Prostate gland (tissue), 2 donors: ENCODE measurements around the gene PSMB10.

ENCODE experiments used
- CTCF ChIP-seq, 4 experiments: fragments of 200-600 bp in 2 of 4; fragments of 450-650 bp in 2 of 4; sonication (generic) in 2 of 4; IDR thresholded peaks; 1 replicate in 3 of 4; 2 replicates in 1 of 4; pipeline ENCODE4 v1.5.1; 2016 to 2019; ENCODE audit warnings: antibody characterized with exemption in 4 of 4, mild to moderate bottlenecking in 2 of 4, moderate library complexity in 2 of 4
- POLR2A ChIP-seq: fragments of 450-650 bp; IDR thresholded peaks from one replicate; pipeline ENCODE4 v1.6.1; 2016; ENCODE audit warnings: antibody characterized with exemption, mild to moderate bottlenecking

GRCh38 chr16:67977005-67977404 is 40.4 kb upstream of the PSMB10 start:
- TF ChIP-seq CTCF (IDR thresholded peaks at IDR 0.05), result no peak
- no peak for TF ChIP-seq POLR2A
